Testis (tissue), 3 donors: ENCODE results near the gene GNB5. TPM values are rescaled to one million over a fixed set of nuclear protein-coding genes. Genes with fewer than 3 reads are reported as not detected.

Experiments used
- DNase-seq: peaks from one replicate; pipeline ENCODE4 v3.0.0-alpha.2; 2019
- H3K27ac ChIP-seq, 2 donors: fragments of 200-600 bp; sonication (generic); one replicate each; pipeline ENCODE4 v1.5.1; 2019
- H3K27me3 ChIP-seq: fragments of 200-600 bp; sonication (generic); one replicate; pipeline ENCODE4 v1.5.1; 2019
- H3K36me3 ChIP-seq: fragments of 200-600 bp; sonication (generic); one replicate; pipeline ENCODE4 v1.5.1; 2017; ENCODE audit warnings: low read depth; ENCODE audit errors: missing control alignments
- H3K4me1 ChIP-seq: fragments of 200-600 bp; sonication (generic); one replicate; pipeline ENCODE4 v1.5.1; 2019
- H3K4me3 ChIP-seq, 2 donors: fragments of 200-600 bp; sonication (generic); one replicate each; pipeline ENCODE4 v1.5.1; 2017 to 2019
- H3K9me3 ChIP-seq: fragments of 200-600 bp; sonication (generic); one replicate; pipeline ENCODE4 v1.5.1; 2017
- CTCF ChIP-seq, 3 experiments: fragments of 450-650 bp in 2 of 3; fragments of 200-600 bp in 1 of 3; sonication (generic) in 1 of 3; IDR thresholded peaks; one replicate each; pipeline ENCODE4 v1.5.1; 2016 to 2019; ENCODE audit warnings: antibody characterized with exemption in 3 of 3, mild to moderate bottlenecking in 2 of 3, moderate library complexity in 1 of 3
- POLR2A ChIP-seq: fragments of 450-650 bp; IDR thresholded peaks from one replicate; pipeline ENCODE4 v1.6.1; 2017; ENCODE audit warnings: antibody characterized with exemption, mild to moderate bottlenecking, moderate library complexity
- WGBS, 2 donors: methylation state at CpG; one replicate each; pipeline ENCODE4 v1.1.5; 2018; 5-methylcytosine and 5-hydroxymethylcytosine counted together
- intact Hi-C: fragments of 100-400 bp; cut with DNase I; formaldehyde crosslinking; loops from one replicate; pipeline ENCODE4 v1.15.1; 2023; ENCODE audit warnings: low total_unique reads
- polyA plus RNA-seq: library from polyadenylated mRNA; stranded (reverse); fragments of 350-450 nt; fragmentation: Illumina TruSeq; extraction: RNeasy Lipid Tissue Mini Kit (QIAGEN cat#74804); gene quantifications from one replicate; pipeline ENCODE4 v1.2.3, GENCODE V29; 2014; ENCODE audit warnings: low read depth, low replicate concordance; ENCODE audit not compliant: insufficient read depth
- total RNA-seq, 2 donors: library from RNA; depleted of rRNA; stranded (reverse); fragments of >200 nt; gene quantifications; one replicate each; pipeline ENCODE4 v1.2.3, GENCODE V29; 2016

GNB5 gene
- total and polyA plus RNA-seq, 3 donors from 2014 or later = 37.1 to 82.3 (median 65.4) TPM

GRCh38 chr15:52103217-52104207 is 87.7 kb downstream of the GNB5 start:
- peak; percentile 26 for DNase-seq
- Histone ChIP-seq H3K27me3 (no peaks in the 10 kb centered on the region), H3K4me1 (no peaks in the 10 kb centered on the region), H3K36me3 (no peaks in the 10 kb centered on the region), H3K9me3 (no peaks in the 10 kb centered on the region), H3K4me3 (no peak overlapping the region), H3K27ac (no peak overlapping the region)
- intact Hi-C loops = no loop called here
- TF ChIP-seq POLR2A = no peak
- TF ChIP-seq CTCF (IDR thresholded peaks at IDR 0.05) = no peak
- WGBS, 2 donors = 71 to 76% methylated on average over 5 of the region's 5 CpGs

- Histone ChIP-seq H3K4me1 (no peaks in the 10 kb centered on the region), H3K36me3 (no peaks in the 10 kb centered on the region), H3K27ac (no peak overlapping the region), H3K4me3 (no peak overlapping the region), H3K9me3 (no peaks in the 10 kb centered on the region), H3K27me3 (no peaks in the 10 kb centered on the region)
- no peak for TF ChIP-seq CTCF (IDR thresholded peaks at IDR 0.05)
- TF ChIP-seq POLR2A = no peak
- intact Hi-C loops = no loop called here
- DNase-seq = no peak
- 85 to 93% methylated on average over 2 of the region's 2 CpGs for WGBS, 2 donors
Measured at GRCh38 chr15:52102463-52102862, 88.7 kb downstream of the GNB5 start.

GRCh38 chr15:52101542-52102323 is 89.5 kb downstream of the GNB5 start:
- no peaks in the 10 kb centered on the region for H3K9me3 ChIP-seq
- no peaks in the 10 kb centered on the region for H3K36me3 ChIP-seq
- no peaks in the 10 kb centered on the region for H3K4me1 ChIP-seq
- TF ChIP-seq CTCF (IDR thresholded peaks at IDR 0.05) (no peak), POLR2A (no peak)
- H3K4me3 ChIP-seq = no peak overlapping the region
- no peak for DNase-seq
- WGBS, 2 donors = 90 to 92% methylated on average over 16 of the region's 16 CpGs
- intact Hi-C loops = no loop called here
- no peak overlapping the region for H3K27ac ChIP-seq
- no peaks in the 10 kb centered on the region for H3K27me3 ChIP-seq

GRCh38 chr15:52100807-52101442 is 90.3 kb downstream of the GNB5 start:
- Histone ChIP-seq H3K27me3 (no peaks in the 10 kb centered on the region), H3K4me3 (no peak overlapping the region), H3K36me3 (no peaks in the 10 kb centered on the region), H3K4me1 (no peaks in the 10 kb centered on the region), H3K27ac (no peak overlapping the region), H3K9me3 (no peaks in the 10 kb centered on the region)
- TF ChIP-seq CTCF (IDR thresholded peaks at IDR 0.05) = no peak
- TF ChIP-seq POLR2A = no peak
- peak; percentile 38 for DNase-seq
- intact Hi-C loops = no loop called here
- WGBS, 2 donors = 68 to 84% methylated on average over 6 of the region's 6 CpGs
